GM18868 (cell line): ENCODE measurements around the gene MMD2.

Experiments used
- ATAC-seq: cut with Tn5 transposase; IDR thresholded peaks from one replicate; pipeline ENCODE4 v1.9.1; 2021; ENCODE audit warnings: mild to moderate bottlenecking, moderate library complexity; ENCODE audit not compliant: unreplicated experiment

The MMD2 gene

DNA sequence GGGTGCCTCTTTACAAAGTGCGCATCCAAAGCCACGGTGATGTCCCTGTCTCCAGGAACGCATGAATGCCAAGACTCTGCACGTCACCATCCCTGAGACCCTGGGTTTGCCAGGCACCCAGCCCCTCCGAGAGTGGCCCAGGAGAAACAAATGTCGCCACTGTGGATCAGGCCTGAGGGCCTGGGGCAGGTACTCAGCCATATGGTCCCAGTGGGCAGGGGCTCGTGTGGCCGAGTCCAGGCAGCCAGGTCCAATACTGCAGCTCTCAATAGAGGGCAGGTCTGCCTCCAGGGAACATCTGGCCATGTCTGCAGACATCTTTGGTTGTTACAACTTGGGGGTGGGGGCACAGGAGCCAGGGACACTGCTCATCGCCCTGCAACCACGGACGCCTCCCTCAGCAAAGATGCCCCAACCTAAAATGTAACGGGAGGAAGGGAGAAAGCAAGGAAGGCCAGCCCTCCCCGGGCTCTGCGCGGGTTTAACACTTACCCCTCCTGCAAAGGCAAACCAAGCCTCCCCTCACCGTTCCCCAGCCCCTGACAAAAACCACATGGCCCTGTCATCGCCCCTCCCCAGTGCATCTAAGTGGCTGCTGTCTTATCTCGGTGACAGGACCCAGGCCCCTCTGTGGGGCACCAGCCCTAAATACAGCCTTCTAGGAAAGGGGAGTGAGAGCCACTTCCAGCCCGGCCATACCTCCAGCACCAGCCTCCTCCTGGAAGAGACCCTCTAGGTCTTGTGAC is 86.9 kb downstream of the MMD2 start:
- no peak for ATAC-seq

DNA sequence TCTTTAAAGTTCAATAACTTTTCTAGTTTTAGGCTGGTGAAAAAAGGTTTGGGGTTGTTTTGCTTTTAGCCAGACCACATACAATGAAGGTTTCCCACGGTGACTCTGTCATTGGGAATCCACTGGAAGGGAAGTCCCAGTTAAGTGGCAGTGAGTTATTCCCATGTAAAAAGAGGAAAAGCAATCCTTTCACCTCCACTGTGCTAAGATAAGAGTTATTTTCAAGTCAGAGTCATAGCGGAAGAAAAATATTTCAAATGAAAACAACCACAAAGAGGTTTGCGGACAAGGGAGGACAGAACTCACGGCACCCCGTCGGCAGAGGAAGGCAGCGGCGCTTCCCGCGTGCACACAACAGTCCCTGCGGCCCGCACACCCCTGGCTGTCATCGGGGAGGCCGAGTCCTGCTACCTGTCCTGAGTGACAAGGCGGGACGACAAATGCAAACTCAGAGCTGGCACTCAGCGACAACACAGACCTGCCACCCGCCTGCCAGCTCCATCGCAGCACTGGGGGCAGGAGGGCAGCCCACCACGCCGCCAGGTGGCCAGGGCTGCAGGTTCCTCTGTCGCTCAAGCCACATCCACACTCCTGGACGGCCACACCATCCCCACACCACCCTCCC is 87.8 kb downstream of the MMD2 start:
- no peak for ATAC-seq

DNA sequence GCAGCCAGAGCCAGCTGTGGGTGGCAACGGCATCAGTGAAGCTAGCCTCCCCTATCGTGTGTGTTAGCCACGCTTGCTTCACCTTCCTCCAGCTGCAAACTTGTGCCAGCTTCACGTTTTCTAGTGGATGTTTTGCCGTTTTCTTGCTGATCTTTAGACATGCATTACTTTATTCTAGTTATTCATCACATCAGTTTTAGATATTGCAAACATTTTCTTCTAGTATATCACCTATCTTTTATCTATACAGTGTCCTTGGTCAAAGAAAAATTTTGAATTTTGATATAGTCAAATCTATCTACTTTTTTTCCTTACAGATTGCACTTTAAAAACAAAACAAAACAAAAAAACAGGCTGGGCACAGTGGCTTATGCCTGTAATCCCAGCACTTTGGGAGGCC is 90.5 kb downstream of the MMD2 start:
- no peak for ATAC-seq

DNA sequence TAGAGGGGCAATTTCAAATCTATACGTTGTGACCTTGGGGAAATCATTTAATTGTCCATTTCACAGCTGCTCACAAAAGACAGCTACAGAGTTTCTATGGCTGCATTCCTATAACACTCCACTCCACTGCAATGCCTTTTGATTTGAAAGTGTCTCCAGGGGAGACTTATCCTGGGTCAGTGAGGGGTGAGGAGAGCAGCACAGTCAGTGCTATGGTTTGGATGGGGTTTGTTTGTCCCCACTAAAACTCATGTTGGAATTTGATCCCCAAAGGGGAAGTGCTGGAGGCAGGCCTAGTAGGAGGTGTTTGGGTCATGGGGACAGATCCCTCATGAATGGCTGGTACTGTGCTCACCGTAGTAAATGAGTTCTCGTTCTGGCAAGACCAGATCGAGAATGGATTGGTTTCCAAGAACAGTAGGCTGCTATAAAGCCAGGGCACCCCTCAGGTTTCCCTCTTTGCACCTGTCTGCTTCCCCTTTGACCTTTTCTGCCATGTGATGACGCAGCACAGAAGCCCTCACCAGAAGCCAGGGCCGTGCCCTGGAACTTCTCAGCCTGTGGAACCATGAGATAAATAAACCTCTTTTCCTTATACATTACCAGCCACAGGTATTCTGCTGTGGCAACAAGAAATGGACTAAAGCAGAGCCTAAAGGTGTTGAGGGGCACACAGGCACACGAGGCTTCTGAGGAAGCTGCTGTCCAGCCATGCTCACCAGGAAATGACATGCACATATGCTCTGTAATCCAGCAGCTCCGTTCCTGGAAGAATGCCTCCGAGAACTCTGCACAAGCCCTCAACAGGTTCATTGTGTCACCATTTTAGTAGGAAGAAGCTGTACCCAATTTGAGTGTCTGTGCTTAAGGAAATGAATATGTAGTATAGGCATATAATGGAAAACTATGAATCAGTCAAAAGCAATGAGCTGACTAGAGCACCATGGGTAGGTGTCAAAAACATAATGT is 92.2 kb downstream of the MMD2 start:
- ATAC-seq = no peak

DNA sequence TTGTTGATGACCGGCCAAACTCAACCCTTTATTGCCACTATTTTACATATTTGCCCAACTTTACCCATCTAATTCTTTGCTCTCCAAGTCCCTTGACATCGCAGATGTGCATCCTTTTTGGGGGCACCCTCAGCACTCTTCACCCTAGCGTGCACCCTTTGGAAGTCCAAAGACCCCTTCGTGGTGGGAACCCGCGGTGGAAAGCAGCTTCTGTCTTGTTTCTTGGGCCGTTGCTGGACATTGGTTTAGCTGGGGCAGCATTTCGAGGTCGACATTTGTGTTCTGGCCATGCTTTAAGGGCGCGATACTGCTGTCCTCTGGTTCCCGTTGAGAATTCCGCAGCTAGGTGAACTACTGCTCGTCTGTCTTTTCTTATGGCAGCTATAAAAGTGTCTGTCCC is 96.8 kb downstream of the MMD2 start:
- ATAC-seq = no peak

DNA sequence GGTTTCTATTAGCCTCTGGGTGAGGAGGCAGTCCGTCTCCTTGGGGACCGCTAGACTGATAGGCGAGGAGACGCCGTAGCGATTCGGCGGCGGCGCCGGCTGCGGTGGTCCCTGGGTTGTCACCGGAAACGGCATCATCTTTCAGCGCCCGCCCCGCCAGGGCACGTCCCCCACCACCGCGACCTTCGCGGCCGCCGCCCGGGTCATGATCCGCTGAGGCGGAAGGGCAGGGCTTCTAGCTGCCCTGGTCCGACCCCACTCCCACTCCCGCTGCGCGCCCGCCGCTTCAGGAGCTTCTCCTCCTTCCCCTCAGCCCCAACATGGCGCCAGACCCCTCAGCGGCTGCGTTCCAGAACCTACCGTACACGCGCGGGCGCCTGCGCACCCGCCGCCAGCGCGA is 97.3 kb downstream of the MMD2 start, which contains the start of gene PAPOLB:
PAPOLB (minus strand) TSS at position 358 of the 400 bp plus-strand sequence; CDS start at position 138, 220 bp downstream.
- peak; percentile 84 for ATAC-seq

DNA sequence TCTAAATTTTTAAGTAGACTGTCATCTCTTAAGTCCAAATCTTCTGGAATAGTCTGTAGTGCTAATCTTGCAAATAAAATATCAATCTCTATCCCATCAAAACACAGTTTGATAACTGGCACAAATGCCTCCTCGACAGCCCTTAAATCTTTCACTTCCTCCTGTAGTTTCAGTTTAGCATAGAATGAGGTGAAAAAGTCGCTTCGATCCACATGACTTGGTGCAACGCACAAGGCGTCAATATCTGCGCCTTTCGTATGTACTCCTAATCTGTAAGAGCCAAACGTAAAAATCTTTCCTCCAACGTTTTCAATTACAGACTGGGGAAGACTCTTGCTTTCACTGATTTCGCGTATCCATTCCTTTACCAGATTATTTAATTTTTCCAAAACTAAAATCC is 97.8 kb downstream of the MMD2 start:
- ATAC-seq = peak; percentile 91

DNA sequence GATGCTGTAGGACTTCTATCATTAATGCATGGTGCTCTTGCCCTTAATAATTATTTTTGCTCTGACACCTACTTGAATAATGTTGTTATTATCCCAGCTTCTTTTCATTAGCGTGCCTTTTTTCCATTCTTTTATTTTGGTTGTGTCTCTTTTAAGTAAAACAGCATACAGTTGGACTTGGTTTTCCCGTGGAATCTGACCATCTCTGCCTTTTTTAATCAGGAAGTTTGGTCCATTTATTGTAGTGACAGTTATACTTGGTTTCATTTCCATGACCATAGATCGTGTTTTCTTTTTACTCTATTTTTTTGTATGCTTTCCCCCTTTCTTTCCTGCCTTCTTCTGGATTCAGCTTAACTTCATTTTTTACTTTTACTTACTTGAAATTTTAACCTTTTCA is 101.8 kb downstream of the MMD2 start:
- no peak for ATAC-seq

DNA sequence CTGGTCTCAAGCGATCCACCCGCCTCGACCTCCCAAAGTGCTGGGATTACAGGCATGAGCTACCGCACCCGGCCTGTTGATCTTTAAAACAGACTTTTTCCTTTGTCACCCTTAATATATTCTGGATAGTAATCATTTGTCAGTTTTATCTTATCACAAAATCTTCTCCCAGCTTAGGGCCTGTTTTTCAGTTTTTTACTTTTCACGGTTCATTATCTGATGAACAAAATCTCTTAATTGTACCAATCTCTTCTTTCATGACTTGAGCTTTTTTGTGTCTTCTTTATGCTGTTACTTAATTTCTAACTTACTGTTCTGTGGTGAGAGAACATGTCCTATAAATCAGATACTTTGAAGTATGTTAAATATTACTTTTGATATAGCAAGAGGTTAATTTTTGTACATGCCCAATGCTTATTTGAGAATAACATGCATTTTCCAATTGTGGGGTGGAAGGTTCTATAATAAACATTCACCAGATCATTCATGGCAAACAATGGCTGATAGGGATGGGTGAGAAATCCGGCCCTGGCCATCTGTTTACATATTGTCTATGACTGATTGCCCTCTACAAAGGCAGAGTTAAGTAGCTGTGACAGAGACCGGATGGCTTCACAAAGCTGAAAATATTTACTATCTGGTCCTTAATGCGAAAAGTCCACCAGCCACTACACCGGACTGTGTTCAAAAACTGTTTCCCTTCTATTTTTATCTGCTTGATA is 102.5 kb downstream of the MMD2 start:
- ATAC-seq = no peak
